H1 (cell line): Measurements from ENCODE around the gene SSX5.
"Not testable (repeated sequence)": the region's sequence is repeated elsewhere in the genome, so short reads cannot be mapped to it uniquely, and the experiment has no call there.

ENCODE experiments used
- BACH1 ChIP-seq: IDR thresholded peaks from 2 replicates; pipeline ENCODE4 v1.6.1; 2012; ENCODE audit warnings: low read length, improper control_type of control experiment
- CEBPB ChIP-seq: IDR thresholded peaks from 2 replicates; pipeline ENCODE4 v1.6.1; 2012; ENCODE audit warnings: low read depth, low read length
- CTCF ChIP-seq, 3 experiments: IDR thresholded peaks; 1 replicate in 2 of 3; 2 replicates in 1 of 3; pipeline versions ENCODE4 v1.5.1 to v1.6.1; 2011; ENCODE audit warnings: low read length in 3 of 3, mild to moderate bottlenecking in 3 of 3, inconsistent platforms in 2 of 3, low read depth in 1 of 3, moderate library complexity in 1 of 3; ENCODE audit not compliant: insufficient read depth in 1 of 3; ENCODE audit errors: control extremely low read depth in 1 of 3
- EZH2 ChIP-seq: fragments of 200-600 bp; sonication (generic); IDR thresholded peaks from 2 replicates; pipeline ENCODE4 v1.7.1; 2012; ENCODE audit warnings: low read depth, mild to moderate bottlenecking, moderate library complexity, low read length, inconsistent platforms; ENCODE audit not compliant: severe bottlenecking
- JUND ChIP-seq: IDR thresholded peaks from 2 replicates; pipeline ENCODE4 v1.6.1; 2011; ENCODE audit warnings: mild to moderate bottlenecking, improper control_type of control experiment, low read length
- MAX ChIP-seq: IDR thresholded peaks from 2 replicates; pipeline ENCODE4 v1.6.1; 2012; ENCODE audit warnings: inconsistent platforms
- POLR2A ChIP-seq, 2 experiments: IDR thresholded peaks; 1 replicate in 1 of 2; 2 replicates in 1 of 2; pipeline ENCODE4 v1.6.1; 2011; ENCODE audit warnings: low read depth in 2 of 2, low read length in 2 of 2, mild to moderate bottlenecking in 2 of 2; ENCODE audit errors: control extremely low read depth in 1 of 2
- POLR2AphosphoS5 ChIP-seq: IDR thresholded peaks from 2 replicates; pipeline ENCODE4 v1.6.1; 2011; ENCODE audit warnings: low read depth, low read length
- YY1 ChIP-seq: IDR thresholded peaks from 2 replicates; pipeline ENCODE4 v1.6.1; 2011; ENCODE audit warnings: low read depth, mild to moderate bottlenecking, low read length

- not testable (repeated sequence) for TF ChIP-seq BACH1; CTCF (IDR thresholded peaks at IDR 0.05; ENCODE audit: control extremely low read depth in 1 of 3, insufficient read depth in 1 of 3, low read depth in 1 of 3, low read length in 3 of 3); POLR2A (IDR thresholded peaks at IDR 0.05; ENCODE audit: control extremely low read depth in 1 of 2, low read depth in 2 of 2, low read length in 2 of 2); CEBPB; POLR2AphosphoS5; YY1; MAX; JUND; EZH2
Measured at GRCh38 chrX:48142697-48143096, 53.9 kb downstream of the SSX5 start.
